CD14-positive monocyte (primary cell): Measurements from ENCODE around the gene MTF1. TPM values are rescaled to one million over a fixed set of nuclear protein-coding genes. Genes with fewer than 3 reads are reported as not detected.
A peak's percentile ranks its signal among the peaks of the same experiment; 100 is the strongest.

Experiments used
- DNase-seq, 3 donors: peaks; one replicate each; pipeline ENCODE4 v3.0.0-alpha.2; 2011 to 2022
- H2AFZ ChIP-seq: 2 replicates; pipeline ENCODE4 v1.6.0; 2012; ENCODE audit warnings: mild to moderate bottlenecking, low read depth, low read length, inconsistent platforms; ENCODE audit not compliant: insufficient read depth, poor library complexity, severe bottlenecking
- H3K27ac ChIP-seq, 2 donors: 1 replicate in 1 of 2; 2 replicates in 1 of 2; pipeline ENCODE4 v1.5.1; 2012 to 2013; ENCODE audit warnings: low read length in 2 of 2, control low read depth in 1 of 2, inconsistent platforms in 1 of 2, low read depth in 1 of 2, mild to moderate bottlenecking in 1 of 2
- H3K27me3 ChIP-seq, 2 donors: one replicate each; pipeline versions ENCODE4 v1.6.0 to v1.6.1; 2011 to 2013; ENCODE audit warnings: low read length in 2 of 2; ENCODE audit not compliant: control insufficient read depth in 2 of 2, insufficient read depth in 2 of 2
- H3K36me3 ChIP-seq, 2 donors: replicated peaks in 1 of 2; 1 replicate in 1 of 2; 2 replicates in 1 of 2; pipeline versions ENCODE4 v1.5.1 to v1.6.1; 2012 to 2013; ENCODE audit warnings: low read length in 2 of 2, control low read depth in 1 of 2, inconsistent platforms in 1 of 2, mild to moderate bottlenecking in 1 of 2; ENCODE audit not compliant: insufficient read depth in 2 of 2, control insufficient read depth in 1 of 2
- H3K4me1 ChIP-seq, 2 donors: 1 replicate in 1 of 2; 2 replicates in 1 of 2; pipeline versions ENCODE4 v1.5.1 to v1.6.1; 2012 to 2013; ENCODE audit warnings: low read length in 2 of 2, control low read depth in 1 of 2, inconsistent platforms in 1 of 2, mild to moderate bottlenecking in 1 of 2, moderate library complexity in 1 of 2; ENCODE audit not compliant: insufficient read depth in 2 of 2, control insufficient read depth in 1 of 2
- H3K4me2 ChIP-seq: replicated peaks from 2 replicates; pipeline ENCODE3; 2012; ENCODE audit warnings: low read length, moderate library complexity, mild to moderate bottlenecking; ENCODE audit not compliant: poor library complexity, severe bottlenecking; ENCODE audit errors: extremely low read depth
- H3K4me3 ChIP-seq, 3 experiments: fragments of 200-600 bp in 1 of 3; sonication (generic) in 1 of 3; replicated peaks in 1 of 3; 1 replicate in 2 of 3; 2 replicates in 1 of 3; pipeline ENCODE4 v1.5.1; 2011 to 2013; ENCODE audit warnings: low read length in 3 of 3, mild to moderate bottlenecking in 3 of 3, control low read depth in 2 of 3, low read depth in 2 of 3, inconsistent platforms in 1 of 3, moderate library complexity in 1 of 3
- H3K79me2 ChIP-seq: 2 replicates; pipeline ENCODE4 v1.6.0; 2012; ENCODE audit warnings: mild to moderate bottlenecking, control low read depth, inconsistent platforms, low read length, moderate library complexity; ENCODE audit not compliant: insufficient read depth
- H3K9ac ChIP-seq: 2 replicates; pipeline ENCODE4 v1.6.0; 2017; ENCODE audit warnings: low read length, mild to moderate bottlenecking; ENCODE audit not compliant: insufficient read depth, poor library complexity, severe bottlenecking
- H3K9me3 ChIP-seq, 2 donors: replicated peaks in 1 of 2; 1 replicate in 1 of 2; 2 replicates in 1 of 2; pipeline versions ENCODE4 v1.5.1 to v1.6.1; 2012 to 2013; ENCODE audit warnings: low read length in 2 of 2, control low read depth in 1 of 2; ENCODE audit not compliant: control insufficient read depth in 1 of 2, insufficient read depth in 1 of 2
- H4K20me1 ChIP-seq: 2 replicates; pipeline ENCODE4 v1.6.0; 2012; ENCODE audit warnings: mild to moderate bottlenecking, low read length, control low read depth, moderate library complexity; ENCODE audit not compliant: insufficient read depth
- H3K27ac Mint-ChIP-seq, 7 donors: one replicate each; pipeline ENCODE4 v1.8.0; 2020; ENCODE audit warnings: mild to moderate bottlenecking in 7 of 7, mixed read lengths in 7 of 7, moderate library complexity in 6 of 7, inconsistent platforms in 2 of 7
- H3K27me3 Mint-ChIP-seq, 3 donors: one replicate each; pipeline ENCODE4 v1.8.0; 2021 to 2022; ENCODE audit warnings: low read depth in 3 of 3, mild to moderate bottlenecking in 3 of 3, mixed read lengths in 3 of 3, moderate library complexity in 3 of 3, inconsistent platforms in 1 of 3
- H3K36me3 Mint-ChIP-seq, 2 donors: one replicate each; pipeline ENCODE4 v1.8.0; 2020; ENCODE audit warnings: mixed read lengths in 2 of 2, inconsistent platforms in 1 of 2, mild to moderate bottlenecking in 1 of 2
- H3K4me1 Mint-ChIP-seq: one replicate; pipeline ENCODE4 v1.8.0; 2020; ENCODE audit warnings: mild to moderate bottlenecking, mixed read lengths
- H3K4me3 Mint-ChIP-seq, 2 donors: one replicate each; pipeline ENCODE4 v1.8.0; 2020; ENCODE audit warnings: mild to moderate bottlenecking in 2 of 2, mixed read lengths in 2 of 2, moderate library complexity in 1 of 2
- H3K9me3 Mint-ChIP-seq, 7 donors: one replicate each; pipeline ENCODE4 v1.8.0; 2020 to 2022; ENCODE audit warnings: mixed read lengths in 7 of 7, mild to moderate bottlenecking in 6 of 7, moderate library complexity in 6 of 7, inconsistent platforms in 2 of 7
- WGBS: methylation state at CpG from one replicate; pipeline ENCODE4 v1.1.5; 2013; ENCODE audit warnings: missing lambda C conversion rate; ENCODE audit not compliant: insufficient coverage; 5-methylcytosine and 5-hydroxymethylcytosine counted together
- intact Hi-C, 2 donors: fragments of 100-400 bp; cut with micrococcal nuclease; formaldehyde crosslinking; loops; one replicate each; pipeline versions ENCODE4 v1.15.0 to v1.15.1; 2023
- polyA plus RNA-seq, 3 donors: library from polyadenylated mRNA; depleted of rRNA in 1 of 3; unstranded in 2 of 3; stranded (reverse) in 1 of 3; fragments of 300-500 nt in 2 of 3; fragments of >200 nt in 1 of 3; fragmentation: Illumina TruSeq in 2 of 3; gene quantifications; 1 replicate in 2 of 3; 2 replicates in 1 of 3; pipeline ENCODE4 v1.2.3, GENCODE V29; 2012 to 2021
- TF ChIP-seq, protein P1 (sequence below): fragments of 200-600 bp; IDR thresholded peaks from one replicate; pipeline ENCODE4 v1.8.0; 2022; ENCODE audit warnings: antibody characterized with exemption, mild to moderate bottlenecking

The MTF1 gene
- polyA plus RNA-seq, 3 donors: 17.1 to 41.0 (median 29.6) TPM

GRCh38 chr1:37764888-37765441, 94.4 kb downstream of the MTF1 start, which contains the start of gene EPHA10:
EPHA10 (minus strand) TSS chr1:37765120; CDS start chr1:37765066, 54 bp downstream.
- intact Hi-C loops: no loop called here
- Histone ChIP-seq H3K4me1 (no peaks in the 10 kb centered on the region), H3K36me3 (no peaks in the 10 kb centered on the region), H3K4me2 (no peak within 1 kb of the TSS), H3K9ac (no peak within 1 kb of the TSS), H3K27me3 (peaks cover 47 to 87% of the 10 kb centered on the region in 2 donors), H3K27ac (no peak within 1 kb of the TSS), H3K9me3 (peaks cover 0 to 29% of the 10 kb centered on the region in 2 donors), H2AFZ (no peak within 1 kb of the TSS), H3K79me2 (no peaks in the 10 kb centered on the region), H3K4me3 (no peak within 1 kb of the TSS), H4K20me1 (no peaks in the 10 kb centered on the region)
- H3K4me3 Mint-ChIP-seq: peak within 1 kb of the TSS in 1 of 2 donors; percentile 85
- peaks cover 5% of the 10 kb centered on the region for H3K4me1 Mint-ChIP-seq
- no peak within 1 kb of the TSS for H3K27ac Mint-ChIP-seq
- peaks cover 8 to 32% (median 13%) of the 10 kb centered on the region in 7 donors for H3K9me3 Mint-ChIP-seq
- peaks cover 73 to 91% (median 80%) of the 10 kb centered on the region in 3 donors for H3K27me3 Mint-ChIP-seq
- TF ChIP-seq, protein P1, sequence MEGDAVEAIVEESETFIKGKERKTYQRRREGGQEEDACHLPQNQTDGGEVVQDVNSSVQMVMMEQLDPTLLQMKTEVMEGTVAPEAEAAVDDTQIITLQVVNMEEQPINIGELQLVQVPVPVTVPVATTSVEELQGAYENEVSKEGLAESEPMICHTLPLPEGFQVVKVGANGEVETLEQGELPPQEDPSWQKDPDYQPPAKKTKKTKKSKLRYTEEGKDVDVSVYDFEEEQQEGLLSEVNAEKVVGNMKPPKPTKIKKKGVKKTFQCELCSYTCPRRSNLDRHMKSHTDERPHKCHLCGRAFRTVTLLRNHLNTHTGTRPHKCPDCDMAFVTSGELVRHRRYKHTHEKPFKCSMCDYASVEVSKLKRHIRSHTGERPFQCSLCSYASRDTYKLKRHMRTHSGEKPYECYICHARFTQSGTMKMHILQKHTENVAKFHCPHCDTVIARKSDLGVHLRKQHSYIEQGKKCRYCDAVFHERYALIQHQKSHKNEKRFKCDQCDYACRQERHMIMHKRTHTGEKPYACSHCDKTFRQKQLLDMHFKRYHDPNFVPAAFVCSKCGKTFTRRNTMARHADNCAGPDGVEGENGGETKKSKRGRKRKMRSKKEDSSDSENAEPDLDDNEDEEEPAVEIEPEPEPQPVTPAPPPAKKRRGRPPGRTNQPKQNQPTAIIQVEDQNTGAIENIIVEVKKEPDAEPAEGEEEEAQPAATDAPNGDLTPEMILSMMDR: no peak
- no peak for DNase-seq
- peaks cover 0 to 5% of the 10 kb centered on the region in 2 donors for H3K36me3 Mint-ChIP-seq
- 7% methylated on average over 25 of the region's 33 CpGs for whole genome bisulfite sequencing

GRCh38 chr1:37764414-37764825, 95.0 kb downstream of the MTF1 start:
- no peak overlapping the region for H3K27ac Mint-ChIP-seq
- 8% methylated on average over 29 of the region's 29 CpGs for WGBS
- Histone ChIP-seq H4K20me1 (no peaks in the 10 kb centered on the region), H3K79me2 (no peaks in the 10 kb centered on the region), H3K27ac (no peak overlapping the region), H3K4me2 (no peak overlapping the region), H3K4me1 (no peaks in the 10 kb centered on the region), H3K27me3 (peaks cover 43 to 86% of the 10 kb centered on the region in 2 donors), H2AFZ (no peak overlapping the region), H3K9ac (no peak overlapping the region), H3K36me3 (no peaks in the 10 kb centered on the region), H3K9me3 (peaks cover 0 to 29% of the 10 kb centered on the region in 2 donors), H3K4me3 (no peak overlapping the region)
- peaks cover 71 to 86% (median 77%) of the 10 kb centered on the region in 3 donors for H3K27me3 Mint-ChIP-seq
- H3K9me3 Mint-ChIP-seq: peaks cover 8 to 32% (median 13%) of the 10 kb centered on the region in 7 donors
- H3K4me3 Mint-ChIP-seq: peak overlapping the region in 1 of 2 donors; percentile 85
- H3K4me1 Mint-ChIP-seq: peaks cover 5% of the 10 kb centered on the region
- no peak for DNase-seq
- intact Hi-C loops: no loop called here
- TF ChIP-seq, protein P1: no peak
- H3K36me3 Mint-ChIP-seq: peaks cover 0 to 5% of the 10 kb centered on the region in 2 donors
